Dendritic cell treated with granulocyte-macrophage colony-stimulating factor and Interleukin-4, amounts not matched to agents 40 ng/mL and 50 ng/mL, for 4 days (primary cell): ENCODE data around the gene FBXO42.
"Not testable (repeated sequence)": the region's sequence is repeated elsewhere in the genome, so short reads cannot be mapped to it uniquely, and the experiment has no call there.

ENCODE experiments used
- H3K27ac Mint-ChIP-seq: one replicate; pipeline ENCODE4 v1.8.0; 2022; ENCODE audit warnings: mild to moderate bottlenecking, mixed read lengths
- H3K27me3 Mint-ChIP-seq: one replicate; pipeline ENCODE4 v1.8.0; 2022; ENCODE audit warnings: mild to moderate bottlenecking, mixed read lengths
- H3K36me3 Mint-ChIP-seq: one replicate; pipeline ENCODE4 v1.8.0; 2022; ENCODE audit warnings: low read depth, mixed read lengths
- H3K4me1 Mint-ChIP-seq: one replicate; pipeline ENCODE4 v1.8.0; 2022; ENCODE audit warnings: low read depth, mixed read lengths
- H3K4me3 Mint-ChIP-seq: one replicate; pipeline ENCODE4 v1.8.0; 2022; ENCODE audit warnings: mild to moderate bottlenecking, moderate library complexity, mixed read lengths
- H3K9me3 Mint-ChIP-seq: one replicate; pipeline ENCODE4 v1.8.0; 2022; ENCODE audit warnings: mixed read lengths
- intact Hi-C: fragments of 100-400 bp; cut with micrococcal nuclease; formaldehyde crosslinking; loops from one replicate; pipeline ENCODE4 v1.15.0; 2022

Gene FBXO42

DNA sequence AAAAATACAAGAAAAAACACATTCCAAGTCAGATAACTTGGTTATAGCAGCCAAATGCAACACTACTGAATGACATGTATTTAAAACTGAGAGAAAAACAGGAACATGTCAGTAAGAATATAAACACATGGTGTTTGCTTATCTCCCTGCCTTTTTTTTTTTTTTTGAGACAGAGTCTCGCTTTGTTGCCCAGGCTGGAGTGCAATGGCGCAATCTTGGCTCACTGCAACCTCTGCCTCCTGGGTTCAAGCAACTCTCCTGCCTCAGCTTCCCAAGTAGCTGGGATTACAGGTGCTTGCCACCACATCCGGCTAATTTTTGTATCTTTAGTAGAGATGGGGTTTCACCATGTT, 12.8 kb upstream of the FBXO42 start:
- Mint-ChIP-seq H3K36me3 (peaks cover 20% of the 10 kb centered on the region), H3K27ac (peak overlapping the region; percentile 99), H3K4me1 (peaks cover 33% of the 10 kb centered on the region)
- not testable (repeated sequence) for H3K4me3 Mint-ChIP-seq, H3K9me3 Mint-ChIP-seq, H3K27me3 Mint-ChIP-seq
- intact Hi-C loops: loop anchor here (5.0 to 10.0 kb wide), 2 partner anchors 70 to 77 kb away; partner anchors contain the start of gene NECAP2

GRCh38 chr1:16356867-16357266, 4.6 kb upstream of the FBXO42 start:
- H3K27ac Mint-ChIP-seq: no peak overlapping the region
- intact Hi-C loops: no loop called here
- no peaks in the 10 kb centered on the region for H3K4me1 Mint-ChIP-seq
- no peaks in the 10 kb centered on the region for H3K9me3 Mint-ChIP-seq
- H3K36me3 Mint-ChIP-seq: peaks cover 7% of the 10 kb centered on the region
- no peak overlapping the region for H3K4me3 Mint-ChIP-seq
- no peaks in the 10 kb centered on the region for H3K27me3 Mint-ChIP-seq

GRCh38 chr1:16354619-16355018, 2.3 kb upstream of the FBXO42 start:
- Mint-ChIP-seq H3K4me3 (no peak overlapping the region), H3K9me3 (no peaks in the 10 kb centered on the region), H3K27ac (no peak overlapping the region), H3K4me1 (peaks cover 11% of the 10 kb centered on the region), H3K27me3 (no peaks in the 10 kb centered on the region), H3K36me3 (peaks cover 16% of the 10 kb centered on the region)
- intact Hi-C loops: no loop called here

- Mint-ChIP-seq H3K4me1 (peaks cover 13% of the 10 kb centered on the region), H3K36me3 (peaks cover 16% of the 10 kb centered on the region), H3K9me3 (no peaks in the 10 kb centered on the region)
These were observed 709 bp upstream of the FBXO42 start for GRCh38 chr1:16352842-16353535.

GRCh38 chr1:16351456-16351993, 755 bp downstream of the FBXO42 start:
- Mint-ChIP-seq H3K4me1 (peaks cover 21% of the 10 kb centered on the region), H3K27me3 (no peaks in the 10 kb centered on the region), H3K9me3 (no peaks in the 10 kb centered on the region), H3K27ac (peak overlapping the region; percentile 96), H3K4me3 (peak overlapping the region; percentile 97), H3K36me3 (peaks cover 16% of the 10 kb centered on the region)
- intact Hi-C loops: no loop called here

More at GRCh38 chr1:16352842-16353535, 709 bp upstream of the FBXO42 start:
- H3K27ac Mint-ChIP-seq: peak overlapping the region; percentile 96
- peak overlapping the region; percentile 97 for H3K4me3 Mint-ChIP-seq
- intact Hi-C loops: no loop called here
- no peaks in the 10 kb centered on the region for H3K27me3 Mint-ChIP-seq

DNA sequence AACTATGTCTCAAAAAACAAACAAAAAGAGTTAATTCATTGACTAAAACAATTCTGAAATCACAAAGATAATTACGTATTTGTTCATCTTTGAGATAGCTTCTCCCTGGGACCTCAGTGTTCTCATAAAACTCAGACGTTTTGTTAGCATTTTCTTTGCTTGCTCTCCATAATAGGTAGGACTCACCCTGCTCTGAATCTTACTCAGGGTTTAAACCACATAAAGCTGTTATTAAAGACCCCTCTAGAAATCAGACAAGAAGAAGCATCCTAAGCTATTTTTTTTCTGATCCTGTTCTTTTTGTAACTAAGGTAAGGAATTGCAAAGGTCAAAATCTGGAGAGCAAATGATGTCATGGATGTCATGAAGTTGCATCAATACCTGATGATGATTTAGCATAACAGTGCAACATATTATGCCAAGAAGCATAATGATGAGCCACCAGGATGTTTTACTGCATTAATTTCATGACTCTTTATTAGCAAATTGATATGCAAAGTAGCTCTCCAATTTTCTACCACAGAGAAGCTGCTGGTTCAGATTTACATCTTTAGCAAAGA, 2.4 kb downstream of the FBXO42 start:
- Mint-ChIP-seq H3K4me3 (no peak overlapping the region), H3K4me1 (peaks cover 31% of the 10 kb centered on the region), H3K27ac (peak overlapping the region; percentile 32), H3K36me3 (peaks cover 16% of the 10 kb centered on the region), H3K27me3 (no peaks in the 10 kb centered on the region), H3K9me3 (no peaks in the 10 kb centered on the region)
- intact Hi-C loops: no loop called here

GRCh38 chr1:16348414-16349182, 3.7 kb downstream of the FBXO42 start:
- Mint-ChIP-seq H3K27ac (peak overlapping the region; percentile 32), H3K4me3 (no peak overlapping the region), H3K9me3 (no peaks in the 10 kb centered on the region), H3K27me3 (no peaks in the 10 kb centered on the region), H3K36me3 (peaks cover 19% of the 10 kb centered on the region), H3K4me1 (peaks cover 31% of the 10 kb centered on the region)
- intact Hi-C loops: no loop called here

DNA sequence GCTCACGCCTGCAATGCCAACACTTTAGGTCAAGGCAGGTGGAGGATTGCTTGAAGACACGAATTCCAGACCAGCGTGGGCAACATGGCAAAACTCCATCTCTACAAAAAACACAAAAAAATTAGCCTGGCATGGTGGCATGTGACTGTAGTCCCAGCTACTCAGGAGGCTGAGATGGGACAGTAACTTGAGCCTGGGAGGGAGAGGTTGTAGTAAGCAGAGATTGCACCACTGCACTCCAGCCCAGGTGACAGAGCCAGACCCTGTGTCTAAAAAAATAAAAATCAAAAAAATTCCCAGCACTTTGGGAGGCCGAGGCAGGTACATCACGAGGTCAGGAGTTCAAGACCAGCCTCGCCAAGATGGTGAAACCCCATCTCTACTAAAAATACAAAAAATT, 9.0 kb downstream of the FBXO42 start:
- H3K27ac Mint-ChIP-seq, H3K4me3 Mint-ChIP-seq, intact Hi-C loops, H3K27me3 Mint-ChIP-seq, H3K9me3 Mint-ChIP-seq: not testable (repeated sequence)
- peaks cover 31% of the 10 kb centered on the region for H3K4me1 Mint-ChIP-seq
- peaks cover 41% of the 10 kb centered on the region for H3K36me3 Mint-ChIP-seq

- peaks cover 41% of the 10 kb centered on the region for H3K36me3 Mint-ChIP-seq
- no peaks in the 10 kb centered on the region for H3K9me3 Mint-ChIP-seq
- no peak overlapping the region for H3K4me3 Mint-ChIP-seq
- intact Hi-C loops: no loop called here
- H3K27me3 Mint-ChIP-seq: no peaks in the 10 kb centered on the region
- no peak overlapping the region for H3K27ac Mint-ChIP-seq
- H3K4me1 Mint-ChIP-seq: peaks cover 30% of the 10 kb centered on the region
These were observed 9.8 kb downstream of the FBXO42 start for GRCh38 chr1:16342331-16343062.

- no peaks in the 10 kb centered on the region for H3K27me3 Mint-ChIP-seq
- H3K4me1 Mint-ChIP-seq: peaks cover 20% of the 10 kb centered on the region
- H3K9me3 Mint-ChIP-seq: no peaks in the 10 kb centered on the region
- no peak overlapping the region for H3K4me3 Mint-ChIP-seq
- H3K36me3 Mint-ChIP-seq: peaks cover 47% of the 10 kb centered on the region
- intact Hi-C loops: no loop called here
- no peak overlapping the region for H3K27ac Mint-ChIP-seq
These were observed 11.6 kb downstream of the FBXO42 start for GRCh38 chr1:16340673-16341072.

DNA sequence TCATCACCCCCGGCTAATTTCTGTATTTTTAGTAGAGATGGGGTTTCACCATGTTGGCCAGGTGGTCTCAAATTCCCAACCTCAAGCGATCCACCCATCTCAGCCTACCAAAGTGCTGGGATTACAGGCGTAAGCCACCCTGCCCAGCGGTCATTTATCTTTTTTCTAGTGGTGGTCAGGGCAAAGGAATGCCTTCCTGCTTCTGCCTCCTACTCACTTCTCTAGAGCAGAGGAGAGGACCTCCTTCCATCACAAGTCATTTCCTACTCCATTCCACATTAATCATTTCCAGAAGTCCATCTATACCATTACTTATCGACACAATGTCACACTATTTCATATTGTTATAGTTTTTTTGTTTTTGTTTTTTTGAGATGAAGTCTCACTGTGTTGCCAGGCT, 13.3 kb downstream of the FBXO42 start:
- Mint-ChIP-seq H3K27ac (no peak overlapping the region), H3K4me1 (peaks cover 24% of the 10 kb centered on the region), H3K9me3 (no peaks in the 10 kb centered on the region), H3K36me3 (peaks cover 53% of the 10 kb centered on the region), H3K27me3 (no peaks in the 10 kb centered on the region), H3K4me3 (no peak overlapping the region)
- intact Hi-C loops: no loop called here

- Mint-ChIP-seq H3K27ac (no peak overlapping the region), H3K4me3 (no peak overlapping the region), H3K9me3 (no peaks in the 10 kb centered on the region), H3K4me1 (peaks cover 17% of the 10 kb centered on the region), H3K27me3 (no peaks in the 10 kb centered on the region), H3K36me3 (peaks cover 29% of the 10 kb centered on the region)
- intact Hi-C loops: no loop called here
These were observed 17.5 kb downstream of the FBXO42 start for GRCh38 chr1:16334655-16335340.

GRCh38 chr1:16326833-16327404, 25.4 kb downstream of the FBXO42 start:
- H3K36me3 Mint-ChIP-seq: peaks cover 46% of the 10 kb centered on the region
- no peaks in the 10 kb centered on the region for H3K9me3 Mint-ChIP-seq
- peaks cover 7% of the 10 kb centered on the region for H3K4me1 Mint-ChIP-seq
- intact Hi-C loops: no loop called here
- H3K4me3 Mint-ChIP-seq: no peak overlapping the region
- no peaks in the 10 kb centered on the region for H3K27me3 Mint-ChIP-seq
- no peak overlapping the region for H3K27ac Mint-ChIP-seq
